Measurements from ENCODE around the gene RNF212.

DNA sequence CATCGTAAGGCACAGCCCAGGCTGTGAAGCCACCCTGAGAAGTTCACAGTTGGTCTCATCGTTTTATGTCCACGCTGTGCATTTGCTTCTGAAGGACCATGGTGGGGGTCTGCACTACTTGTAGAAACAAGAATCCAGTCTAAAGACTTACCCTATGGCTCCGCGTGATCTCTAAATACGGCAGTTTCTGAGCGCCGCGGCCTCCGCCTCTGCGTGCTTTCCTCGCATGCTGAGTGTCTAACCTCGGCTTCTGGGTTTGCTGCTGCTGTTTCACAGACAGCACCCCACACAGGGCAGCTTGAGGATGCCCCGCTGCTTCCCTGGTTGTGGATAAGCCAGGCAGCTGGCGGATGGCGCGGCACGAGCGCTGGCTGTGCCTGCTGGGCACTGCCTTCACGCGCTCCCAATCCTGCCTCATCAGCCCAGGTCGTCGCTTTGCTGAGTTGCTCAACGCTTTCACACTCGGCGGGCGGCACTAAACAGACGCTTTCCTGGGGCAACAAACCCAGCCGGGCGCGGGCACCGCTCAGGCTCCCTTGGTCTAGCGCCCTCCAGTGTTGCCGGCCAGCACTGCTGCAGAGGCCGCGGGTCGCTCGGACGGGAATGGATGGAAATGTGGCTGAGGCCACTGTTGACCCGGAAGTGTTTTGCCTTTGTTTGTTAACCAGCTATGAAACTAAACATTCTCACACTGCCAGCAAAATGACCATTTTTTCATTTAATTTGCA lies 62.7 kb downstream of the RNF212 start:
- no peak for TF ChIP-seq POLR2A (IDR thresholded peaks at IDR 0.05; ENCODE audit: low read depth, low read length)
- no peak for TF ChIP-seq POLR2AphosphoS5 (IDR thresholded peaks at IDR 0.05; ENCODE audit: low read depth, low read length)

Measured in GM12891 (cell line).